LNCaP clone FGC (cell line): ENCODE data around the gene SVIL.

Experiments
- DNase-seq: peaks from one replicate; pipeline ENCODE4 v3.0.0-alpha.2; 2011; ENCODE audit warnings: low read depth
- H3K4me3 ChIP-seq: 2 replicates; pipeline ENCODE4 v1.5.1; 2011; ENCODE audit warnings: mild to moderate bottlenecking, low read depth, low read length, control low read depth
- TF ChIP-seq, protein P1 (sequence below): IDR thresholded peaks from 2 replicates; pipeline ENCODE4 v1.5.1; 2012; ENCODE audit warnings: mild to moderate bottlenecking; ENCODE audit not compliant: control insufficient read depth, insufficient read depth; ENCODE audit errors: extremely low read depth

SVIL gene

GRCh38 chr10:29434111-29434510 lies 200.7 kb downstream of the SVIL start:
- no peak for DNase-seq
- H3K4me3 ChIP-seq, result no peak overlapping the region
- TF ChIP-seq, protein P1, sequence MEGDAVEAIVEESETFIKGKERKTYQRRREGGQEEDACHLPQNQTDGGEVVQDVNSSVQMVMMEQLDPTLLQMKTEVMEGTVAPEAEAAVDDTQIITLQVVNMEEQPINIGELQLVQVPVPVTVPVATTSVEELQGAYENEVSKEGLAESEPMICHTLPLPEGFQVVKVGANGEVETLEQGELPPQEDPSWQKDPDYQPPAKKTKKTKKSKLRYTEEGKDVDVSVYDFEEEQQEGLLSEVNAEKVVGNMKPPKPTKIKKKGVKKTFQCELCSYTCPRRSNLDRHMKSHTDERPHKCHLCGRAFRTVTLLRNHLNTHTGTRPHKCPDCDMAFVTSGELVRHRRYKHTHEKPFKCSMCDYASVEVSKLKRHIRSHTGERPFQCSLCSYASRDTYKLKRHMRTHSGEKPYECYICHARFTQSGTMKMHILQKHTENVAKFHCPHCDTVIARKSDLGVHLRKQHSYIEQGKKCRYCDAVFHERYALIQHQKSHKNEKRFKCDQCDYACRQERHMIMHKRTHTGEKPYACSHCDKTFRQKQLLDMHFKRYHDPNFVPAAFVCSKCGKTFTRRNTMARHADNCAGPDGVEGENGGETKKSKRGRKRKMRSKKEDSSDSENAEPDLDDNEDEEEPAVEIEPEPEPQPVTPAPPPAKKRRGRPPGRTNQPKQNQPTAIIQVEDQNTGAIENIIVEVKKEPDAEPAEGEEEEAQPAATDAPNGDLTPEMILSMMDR, result no peak

- no peak overlapping the region for H3K4me3 ChIP-seq
- TF ChIP-seq, protein P1, result no peak
- DNase-seq, result no peak
Measured at GRCh38 chr10:29431711-29432110, 203.1 kb downstream of the SVIL start.

GRCh38 chr10:29430101-29430500 lies 204.7 kb downstream of the SVIL start:
- no peak overlapping the region for H3K4me3 ChIP-seq
- DNase-seq, result no peak
- TF ChIP-seq, protein P1, result no peak

DNA sequence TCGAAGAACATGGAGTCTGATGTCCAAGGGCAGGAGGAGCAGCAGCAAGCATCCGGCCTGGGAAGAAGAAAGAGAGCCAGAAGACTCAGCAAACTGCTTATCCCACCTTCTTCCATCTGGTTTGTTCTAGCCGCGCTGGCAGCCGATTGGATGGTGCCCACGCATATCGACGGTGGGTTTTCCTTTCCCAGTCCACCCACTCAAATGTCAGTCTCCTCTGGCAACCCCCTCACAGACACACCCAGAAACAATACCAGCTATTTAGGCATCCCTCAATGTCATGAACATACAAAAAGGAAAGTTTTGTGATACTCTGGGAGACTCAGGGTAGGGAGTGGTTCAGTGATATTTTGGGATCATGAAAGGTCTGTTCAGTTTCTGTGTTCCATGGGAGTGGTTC lies 206.3 kb downstream of the SVIL start:
- H3K4me3 ChIP-seq, result no peak overlapping the region
- TF ChIP-seq, protein P1, result no peak
- no peak for DNase-seq

GRCh38 chr10:29427667-29428066 lies 207.1 kb downstream of the SVIL start:
- H3K4me3 ChIP-seq, result no peak overlapping the region
- no peak for DNase-seq
- TF ChIP-seq, protein P1, result no peak

DNA sequence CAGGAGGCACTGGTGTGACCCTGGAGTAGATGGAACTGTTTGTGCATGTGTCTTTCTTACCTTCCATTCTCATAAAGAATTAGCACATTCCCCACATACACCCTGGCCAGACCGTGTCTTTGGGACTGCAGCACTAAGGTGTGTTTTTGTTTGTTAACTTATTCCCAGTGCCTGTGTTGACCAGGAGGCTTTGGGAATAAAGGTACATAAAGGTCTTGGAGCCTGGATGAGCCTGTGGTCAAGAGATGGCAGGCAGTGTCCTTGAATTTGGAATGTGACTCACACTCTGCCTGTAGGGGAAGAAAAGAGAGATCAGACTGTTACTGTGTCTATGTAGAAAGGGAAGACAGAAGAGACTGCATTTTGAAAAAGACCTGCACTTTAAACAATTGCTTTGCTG lies 208.4 kb downstream of the SVIL start:
- H3K4me3 ChIP-seq, result no peak overlapping the region
- TF ChIP-seq, protein P1, result no peak
- DNase-seq, result no peak

DNA sequence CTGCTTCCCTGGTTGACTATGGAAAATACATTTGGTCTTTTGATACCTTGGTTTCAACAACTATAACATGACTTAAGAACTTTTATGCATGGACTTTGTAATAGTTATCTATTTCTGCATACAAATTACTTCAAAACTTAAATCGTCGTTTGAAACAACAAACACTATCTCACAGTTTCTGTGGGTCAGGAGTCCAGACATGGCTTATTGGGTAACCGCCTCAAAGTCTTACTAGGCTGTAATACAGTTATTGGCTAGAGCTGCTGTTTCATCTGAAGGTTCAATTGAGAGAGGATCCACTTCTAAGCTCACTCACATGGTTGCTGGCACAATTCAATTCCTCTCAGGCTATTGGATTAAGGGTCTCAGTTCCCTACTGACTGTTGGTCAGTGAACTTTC lies 210.8 kb downstream of the SVIL start:
- TF ChIP-seq, protein P1, result no peak
- DNase-seq, result no peak
- no peak overlapping the region for H3K4me3 ChIP-seq
